Measurements from ENCODE around the gene GRIN2A. TPM values are rescaled to one million over a fixed set of nuclear protein-coding genes. Genes with fewer than 3 reads are reported as not detected.

GRIN2A gene
- polyA plus RNA-seq, 1 donor (not counting 4 experiments of a cell fraction or from before 2014, with no cell fraction given), result 0.01 TPM

DNA sequence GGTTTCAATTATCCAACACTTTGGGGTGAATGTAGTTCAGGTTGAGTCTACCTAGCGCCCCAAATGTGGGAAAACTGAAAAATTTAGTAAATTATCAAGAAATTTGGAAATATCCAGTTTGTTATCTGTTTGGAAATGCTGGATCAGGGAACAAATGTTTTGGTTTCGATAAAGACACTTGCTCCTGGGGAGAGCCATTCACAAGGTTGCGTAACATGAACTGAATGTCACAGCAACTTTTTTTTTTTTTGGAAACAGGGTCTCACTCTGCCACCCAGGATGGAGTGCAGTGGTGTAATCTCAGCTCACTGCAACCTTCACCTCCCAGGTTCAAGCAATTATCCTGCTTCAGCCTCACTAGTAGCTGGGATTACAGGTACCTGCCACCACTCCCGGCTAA is 286.4 kb downstream of the GRIN2A start:
- Histone ChIP-seq H3K9me1 (ENCODE audit: control insufficient read depth, extremely low read depth, insufficient read depth, low read length) (no peaks in the 10 kb centered on the region), H3K9me3 (ENCODE audit: control insufficient read depth, low read depth, low read length) (no peaks in the 10 kb centered on the region), H3K4me3 (ENCODE audit: control insufficient read depth in 2 of 3, extremely low read depth in 1 of 3, insufficient read depth in 2 of 3, low read depth in 1 of 3, low read length in 3 of 3) (no peak overlapping the region), H3K27me3 (ENCODE audit: control insufficient read depth, extremely low read depth, insufficient read depth, low read length) (no peaks in the 10 kb centered on the region), H3K36me3 (ENCODE audit: control insufficient read depth in 2 of 2, extremely low read depth in 1 of 2, insufficient read depth in 2 of 2, low read length in 2 of 2) (no peaks in the 10 kb centered on the region), H4K20me1 (ENCODE audit: control insufficient read depth, extremely low read depth, insufficient read depth, low read length) (no peaks in the 10 kb centered on the region), H3K79me2 (ENCODE audit: control insufficient read depth, insufficient read depth, low read length) (no peaks in the 10 kb centered on the region), H3K9ac (ENCODE audit: control insufficient read depth, extremely low read depth, insufficient read depth, low read length) (no peak overlapping the region), H3K4me2 (ENCODE audit: control insufficient read depth, extremely low read depth, insufficient read depth, low read depth, low read length) (no peak overlapping the region), H3K4me1 (ENCODE audit: control insufficient read depth, extremely low read depth, insufficient read depth, low read length) (no peaks in the 10 kb centered on the region), H3K27ac (ENCODE audit: control insufficient read depth, insufficient read depth, low read length) (no peak overlapping the region), H2AFZ (ENCODE audit: control insufficient read depth, low read length) (no peak overlapping the region)
- FAIRE-seq (no peak), DNase-seq (ENCODE audit: low read depth, low spot score) (no peak)
- TF ChIP-seq CTCF (optimal IDR thresholded peaks at IDR 0.05 in 1 of 3, IDR thresholded peaks at IDR 0.05 in 1 of 3, conservative IDR thresholded peaks at IDR 0.05 in 1 of 3; ENCODE audit: extremely low read depth in 1 of 3, insufficient read depth in 2 of 3, low read length in 3 of 3) (no peak), EZH2 (IDR thresholded peaks at IDR 0.05; ENCODE audit: low read length) (no peak)
- dilution Hi-C loops (cut with MboI; ENCODE audit: extremely low pct_ligation_motif_present, low sequenced_read_pairs), result no loop called here

DNA sequence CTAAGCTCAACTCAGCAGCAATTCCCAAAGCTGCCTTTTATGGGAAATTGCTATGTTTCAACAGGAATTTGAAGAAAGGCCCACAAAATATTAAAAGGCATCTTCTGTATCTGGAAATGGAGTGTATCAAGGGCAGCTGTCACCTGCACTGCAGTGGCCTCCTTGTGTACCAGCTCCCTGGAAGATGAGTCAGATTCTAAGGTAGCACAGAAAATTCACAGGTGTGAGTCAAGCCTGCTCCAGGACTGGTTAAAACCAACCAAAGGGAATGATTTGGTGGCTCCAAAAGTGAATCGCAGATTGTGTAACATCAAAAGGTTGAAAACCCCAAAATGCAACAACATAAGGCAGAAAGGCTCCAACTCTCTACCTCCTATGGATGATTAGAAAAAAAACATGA is 296.4 kb downstream of the GRIN2A start:
- Histone ChIP-seq H3K27ac (ENCODE audit: control insufficient read depth, insufficient read depth, low read length) (no peak overlapping the region), H3K4me3 (ENCODE audit: control insufficient read depth in 2 of 3, extremely low read depth in 1 of 3, insufficient read depth in 2 of 3, low read depth in 1 of 3, low read length in 3 of 3) (no peak overlapping the region), H3K4me2 (ENCODE audit: control insufficient read depth, extremely low read depth, insufficient read depth, low read depth, low read length) (no peak overlapping the region), H3K36me3 (ENCODE audit: control insufficient read depth in 2 of 2, extremely low read depth in 1 of 2, insufficient read depth in 2 of 2, low read length in 2 of 2) (no peaks in the 10 kb centered on the region), H4K20me1 (ENCODE audit: control insufficient read depth, extremely low read depth, insufficient read depth, low read length) (no peaks in the 10 kb centered on the region), H3K4me1 (ENCODE audit: control insufficient read depth, extremely low read depth, insufficient read depth, low read length) (no peaks in the 10 kb centered on the region), H3K9me1 (ENCODE audit: control insufficient read depth, extremely low read depth, insufficient read depth, low read length) (no peaks in the 10 kb centered on the region), H3K27me3 (ENCODE audit: control insufficient read depth, extremely low read depth, insufficient read depth, low read length) (no peaks in the 10 kb centered on the region), H3K9ac (ENCODE audit: control insufficient read depth, extremely low read depth, insufficient read depth, low read length) (no peak overlapping the region), H3K9me3 (ENCODE audit: control insufficient read depth, low read depth, low read length) (no peaks in the 10 kb centered on the region), H3K79me2 (ENCODE audit: control insufficient read depth, insufficient read depth, low read length) (no peaks in the 10 kb centered on the region), H2AFZ (ENCODE audit: control insufficient read depth, low read length) (no peak overlapping the region)
- TF ChIP-seq EZH2 (IDR thresholded peaks at IDR 0.05; ENCODE audit: low read length) (no peak), CTCF (optimal IDR thresholded peaks at IDR 0.05 in 1 of 3, IDR thresholded peaks at IDR 0.05 in 1 of 3, conservative IDR thresholded peaks at IDR 0.05 in 1 of 3; ENCODE audit: extremely low read depth in 1 of 3, insufficient read depth in 2 of 3, low read length in 3 of 3) (no peak)
- no peak for DNase-seq (ENCODE audit: low read depth, low spot score)
- dilution Hi-C loops (cut with MboI; ENCODE audit: extremely low pct_ligation_motif_present, low sequenced_read_pairs), result no loop called here
- FAIRE-seq, result peak; percentile 43

All from keratinocyte (primary cell).